Esophagus muscularis mucosa (tissue), 4 donors: ENCODE data around the gene ZMIZ1. TPM values are rescaled to one million over a fixed set of nuclear protein-coding genes. Genes with fewer than 3 reads are reported as not detected.

Experiments
- DNase-seq: peaks from one replicate; pipeline ENCODE4 v3.0.0-alpha.2; 2017; ENCODE audit errors: extremely low spot score
- H3K27ac ChIP-seq, 4 donors: fragments of 200-600 bp; sonication (generic); replicated peaks in 1 of 4; 1 replicate in 3 of 4; 2 replicates in 1 of 4; pipeline ENCODE4 v1.5.1; 2016 to 2019; ENCODE audit warnings: mild to moderate bottlenecking in 1 of 4
- H3K27me3 ChIP-seq, 4 donors: fragments of 200-600 bp; sonication (generic); one replicate each; pipeline versions ENCODE4 v1.5.1 to v1.6.0; 2016 to 2019
- H3K36me3 ChIP-seq, 4 donors: fragments of 200-600 bp; sonication (generic); one replicate each; pipeline ENCODE4 v1.5.1; 2016 to 2019
- H3K4me1 ChIP-seq, 4 donors: fragments of 200-600 bp; sonication (generic); one replicate each; pipeline ENCODE4 v1.5.1; 2016 to 2019
- H3K4me3 ChIP-seq, 4 donors: fragments of 200-600 bp; sonication (generic); 1 replicate in 2 of 4; 2 replicates in 2 of 4; pipeline ENCODE4 v1.5.1; 2016 to 2019; ENCODE audit warnings: mild to moderate bottlenecking in 4 of 4, moderate library complexity in 1 of 4
- H3K9me3 ChIP-seq, 4 donors: fragments of 200-600 bp; sonication (generic); 1 replicate in 3 of 4; 2 replicates in 1 of 4; pipeline ENCODE4 v1.5.1; 2016 to 2019
- CTCF ChIP-seq, 3 experiments: fragments of 200-600 bp in 2 of 3; fragments of 450-650 bp in 1 of 3; sonication (generic) in 2 of 3; IDR thresholded peaks; one replicate each; pipeline ENCODE4 v1.5.1; 2017 to 2019; ENCODE audit warnings: antibody characterized with exemption in 3 of 3, mild to moderate bottlenecking in 2 of 3, moderate library complexity in 1 of 3
- EP300 ChIP-seq: sonication (generic); formaldehyde crosslinking; IDR thresholded peaks from one replicate; pipeline ENCODE4 v1.6.1; 2017; ENCODE audit warnings: antibody characterized with exemption
- POLR2A ChIP-seq: fragments of 450-650 bp; IDR thresholded peaks from one replicate; pipeline ENCODE4 v1.6.1; 2017; ENCODE audit warnings: antibody characterized with exemption, moderate library complexity, mild to moderate bottlenecking, low read depth
- POLR2AphosphoS5 ChIP-seq, 2 donors: sonication (generic); formaldehyde crosslinking; IDR thresholded peaks; one replicate each; pipeline ENCODE4 v1.6.1; 2017; ENCODE audit warnings: antibody characterized with exemption in 2 of 2
- WGBS: methylation state at CpG from one replicate; pipeline ENCODE4 v1.1.5; 2018; 5-methylcytosine and 5-hydroxymethylcytosine counted together
- intact Hi-C: fragments of 100-400 bp; cut with DNase I; formaldehyde crosslinking; loops from one replicate; pipeline ENCODE4 v1.15.1; 2023
- total RNA-seq, 4 donors: library from RNA; depleted of rRNA; stranded (reverse); fragments of >200 nt; gene quantifications; one replicate each; pipeline versions ENCODE4 v1.1.0 to v1.2.1, GENCODE V29; 2016

The ZMIZ1 gene
- total RNA-seq, 4 donors from 2014 or later: 48.7 to 87.2 (median 66.0) TPM

GRCh38 chr10:79195091-79195923 is 126.5 kb downstream of the ZMIZ1 start:
- Histone ChIP-seq H3K4me3 (peak overlapping the region in 3 of 4 donors; percentile 22 to 25 (median 22)), H3K27me3 (no peaks in the 10 kb centered on the region), H3K27ac (peak overlapping the region; percentile 72 to 83 (median 78)), H3K36me3 (peaks cover 0 to 22% (median 8%) of the 10 kb centered on the region in 4 donors), H3K9me3 (no peaks in the 10 kb centered on the region), H3K4me1 (peaks cover 45 to 68% (median 65%) of the 10 kb centered on the region in 4 donors)
- DNase-seq: peak; percentile 97
- intact Hi-C loops: loop anchor here (2.0 to 10.0 kb wide), 5 partner anchors 221 to 1149 kb away; no protein-coding TSS in a partner anchor
- no peak for TF ChIP-seq POLR2A
- peak; percentile 89 to 95 (median 93) for TF ChIP-seq CTCF (IDR thresholded peaks at IDR 0.05)
- TF ChIP-seq EP300: no peak
- peak; percentile 62 to 79 for TF ChIP-seq POLR2AphosphoS5 (IDR thresholded peaks at IDR 0.05)
- WGBS: 20% methylated on average over 13 of the region's 22 CpGs

GRCh38 chr10:79196470-79197461 is 128.0 kb downstream of the ZMIZ1 start:
- TF ChIP-seq CTCF (IDR thresholded peaks at IDR 0.05): peak; percentile 87 to 94 (median 93)
- peak in 1 of 2 donors; percentile 17 for TF ChIP-seq POLR2AphosphoS5 (IDR thresholded peaks at IDR 0.05)
- no peak for TF ChIP-seq POLR2A
- intact Hi-C loops: loop anchor here (2.0 to 10.0 kb wide), 5 partner anchors 130 to 984 kb away; no protein-coding TSS in a partner anchor
- Histone ChIP-seq H3K4me1 (peaks cover 35 to 56% (median 52%) of the 10 kb centered on the region in 4 donors), H3K4me3 (no peak overlapping the region), H3K27ac (peak overlapping the region; percentile 58 to 83 (median 72)), H3K36me3 (peaks cover 5 to 30% (median 18%) of the 10 kb centered on the region in 4 donors), H3K27me3 (no peaks in the 10 kb centered on the region), H3K9me3 (no peaks in the 10 kb centered on the region)
- no peak for DNase-seq
- WGBS: 72% methylated on average over 5 of the region's 18 CpGs

DNA sequence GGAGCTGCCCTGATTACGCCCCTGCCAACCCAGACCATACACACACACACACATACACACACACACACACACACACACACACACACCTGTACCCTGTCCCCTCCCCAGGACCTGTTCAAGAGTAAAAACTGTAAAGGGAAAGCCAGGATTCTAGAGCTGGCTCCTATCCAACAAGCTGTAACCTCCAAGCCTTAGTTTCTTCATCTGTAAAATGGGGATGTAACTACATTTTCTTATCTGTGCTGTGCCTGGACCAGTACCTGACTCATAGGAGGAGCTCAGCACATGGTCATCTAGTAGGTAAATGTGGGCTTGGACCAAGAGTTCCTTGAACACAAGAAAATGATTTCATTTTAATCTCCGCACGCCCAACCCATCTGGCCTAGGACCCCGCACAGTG is 128.8 kb downstream of the ZMIZ1 start:
- Histone ChIP-seq H3K27ac (peak overlapping the region in 3 of 4 donors; percentile 72 to 83 (median 72)), H3K9me3 (no peaks in the 10 kb centered on the region), H3K4me1 (peaks cover 28 to 53% (median 50%) of the 10 kb centered on the region in 4 donors), H3K36me3 (peaks cover 10 to 36% (median 25%) of the 10 kb centered on the region in 4 donors), H3K27me3 (no peaks in the 10 kb centered on the region), H3K4me3 (no peak overlapping the region)
- TF ChIP-seq EP300 (no peak), POLR2A (no peak), CTCF (IDR thresholded peaks at IDR 0.05) (no peak)
- WGBS: 95% methylated on average over 4 of the region's 4 CpGs
- no peak for DNase-seq
- intact Hi-C loops: loop anchor here (2.0 to 10.0 kb wide), 5 partner anchors 131 to 985 kb away; no protein-coding TSS in a partner anchor

GRCh38 chr10:79200346-79200745 is 131.6 kb downstream of the ZMIZ1 start:
- Histone ChIP-seq H3K9me3 (no peaks in the 10 kb centered on the region), H3K27ac (no peak overlapping the region), H3K4me1 (peaks cover 14 to 44% (median 39%) of the 10 kb centered on the region in 4 donors), H3K36me3 (peaks cover 28 to 60% (median 50%) of the 10 kb centered on the region in 4 donors), H3K27me3 (no peaks in the 10 kb centered on the region), H3K4me3 (no peak overlapping the region)
- intact Hi-C loops: no loop called here
- WGBS: 90% methylated on average over 4 of the region's 7 CpGs
- no peak for TF ChIP-seq CTCF (IDR thresholded peaks at IDR 0.05)
- no peak for TF ChIP-seq EP300
- TF ChIP-seq POLR2AphosphoS5 (IDR thresholded peaks at IDR 0.05): no peak
- no peak for DNase-seq
